OCI-LY7 (cell line): ENCODE data around the gene CFAP54. TPM values are rescaled to one million over a fixed set of nuclear protein-coding genes. Genes with fewer than 3 reads are reported as not detected.

Experiments used
- BruUV-seq: library from RNA; stranded (reverse); fragments of 400-500 nt; replicated peaks from 2 replicates; lab custom pipeline; 2021; lab: Mats Ljungman, UMichigan
- CTCF ChIA-PET: fragments of 300-600 bp; sonication (Branson Sonifier 250); formaldehyde crosslinking; loops from one replicate; lab custom pipeline; 2022; ENCODE audit warnings: antibody characterized with exemption; ENCODE audit not compliant: unreplicated experiment; lab: Charles Lee
- POLR2A ChIA-PET: fragments of 300-600 bp; sonication (Branson Sonifier 250); formaldehyde crosslinking; loops from one replicate; lab custom pipeline; 2022; ENCODE audit warnings: antibody characterized with exemption; lab: Charles Lee
- DNase-seq: peaks from one replicate; pipeline ENCODE4 v3.0.0-alpha.2; 2015; ENCODE audit warnings: low spot score
- H2AFZ ChIP-seq: fragments of 200-600 bp; sonication (generic), shearing (Covaris generic); 2 replicates; pipeline ENCODE4 v1.6.1; 2014; ENCODE audit warnings: mild to moderate bottlenecking, antibody characterized with exemption, low read length, moderate library complexity
- H3K27ac ChIP-seq: fragments of 200-600 bp; sonication (generic); 2 replicates; pipeline ENCODE4 v1.5.1; 2014; ENCODE audit warnings: mixed run types, low read depth, mild to moderate bottlenecking, moderate library complexity, low read length, inconsistent platforms; ENCODE audit not compliant: poor library complexity, severe bottlenecking
- H3K36me3 ChIP-seq: fragments of 200-600 bp; sonication (generic); 2 replicates; pipeline ENCODE4 v1.6.1; 2014; ENCODE audit warnings: mild to moderate bottlenecking, antibody characterized with exemption, low read length, moderate library complexity, mixed read lengths; ENCODE audit not compliant: insufficient read depth
- H3K4me1 ChIP-seq: fragments of 200-600 bp; sonication (generic); 2 replicates; pipeline ENCODE4 v1.5.1; 2014; ENCODE audit warnings: mild to moderate bottlenecking, low read length; ENCODE audit not compliant: insufficient read depth, poor library complexity, severe bottlenecking
- H3K4me2 ChIP-seq: fragments of 200-600 bp; sonication (generic); 2 replicates; pipeline ENCODE4 v1.6.1; 2014; ENCODE audit warnings: mild to moderate bottlenecking, low read length
- H3K4me3 ChIP-seq: fragments of 200-600 bp; sonication (generic); 2 replicates; pipeline ENCODE4 v1.5.1; 2014; ENCODE audit warnings: mild to moderate bottlenecking, low read depth, low read length; ENCODE audit not compliant: poor library complexity, severe bottlenecking
- H3K79me2 ChIP-seq: fragments of 200-600 bp; sonication (generic); 2 replicates; pipeline ENCODE4 v1.6.1; 2016; ENCODE audit warnings: low read depth, mild to moderate bottlenecking, low read length, moderate library complexity, mixed read lengths; ENCODE audit not compliant: insufficient read depth
- H3K9me2 ChIP-seq: fragments of 200-600 bp; sonication (generic); 2 replicates; pipeline ENCODE4 v1.6.1; 2016; ENCODE audit warnings: mild to moderate bottlenecking, low read length, mixed read lengths; ENCODE audit not compliant: insufficient read depth
- H3K9me3 ChIP-seq: fragments of 200-600 bp; sonication (generic); 2 replicates; pipeline ENCODE4 v1.6.1; 2014; ENCODE audit warnings: mild to moderate bottlenecking, mixed run types, low read length, mixed read lengths
- H4K20me1 ChIP-seq: fragments of 200-600 bp; sonication (generic); 2 replicates; pipeline ENCODE4 v1.6.1; 2014; ENCODE audit warnings: mild to moderate bottlenecking, antibody characterized with exemption, low read length, moderate library complexity, mixed read lengths; ENCODE audit not compliant: insufficient read depth
- EZH2phosphoT487 ChIP-seq: fragments of 200-600 bp; sonication (generic); IDR thresholded peaks from 2 replicates; pipeline ENCODE4 v1.6.1; 2018; ENCODE audit warnings: low read depth, borderline replicate concordance, mild to moderate bottlenecking, mixed run types, antibody characterized with exemption, low read length, moderate library complexity, mixed read lengths
- intact Hi-C: fragments of 100-400 bp; cut with micrococcal nuclease; formaldehyde crosslinking; loops from one replicate; pipeline ENCODE4 v1.10.0; 2022; ENCODE audit not compliant: unreplicated experiment
- total RNA-seq, 2 experiments: library from RNA; depleted of rRNA in 1 of 2; stranded (reverse); fragments of >200 nt in 1 of 2; shearing (Covaris generic) in 1 of 2; gene quantifications; 2 replicates each; pipeline ENCODE4 v1.2.3, GENCODE V29; 2014 to 2022
- TF ChIP-seq, protein P1 (sequence below): fragments of 200-600 bp; sonication (generic); conservative IDR thresholded peaks from 2 replicates; pipeline ENCODE4 v1.5.1; 2014; ENCODE audit warnings: mild to moderate bottlenecking, antibody characterized with exemption, low read length, moderate library complexity, mixed read lengths

CFAP54 gene
- total RNA-seq, 2 experiments from 2014 or later = 0.53 TPM; not detected in 1

DNA sequence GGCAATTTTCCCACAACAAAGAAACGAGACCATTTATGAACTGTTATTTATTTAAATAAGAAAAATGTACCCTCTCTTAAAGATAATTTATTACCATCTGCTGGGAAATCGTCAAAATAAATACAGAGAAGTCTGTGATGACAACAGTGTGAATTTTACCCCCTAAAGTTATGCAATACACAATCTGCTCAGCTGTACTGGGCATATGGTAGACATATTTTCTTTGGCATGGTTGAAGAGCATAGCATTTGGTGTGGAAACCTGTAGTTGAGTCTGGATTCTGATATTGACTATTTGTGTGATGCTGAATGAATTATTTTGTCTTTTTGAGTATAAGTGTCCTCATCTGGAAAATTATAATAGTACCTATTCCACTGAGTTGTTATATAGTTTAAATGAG, 60.0 kb downstream of the CFAP54 start:
- no TSS peak for BruUV-seq
- intact Hi-C loops = no loop called here
- peaks cover 5% of the 10 kb centered on the region for H3K4me1 ChIP-seq
- no peaks in the 10 kb centered on the region for H3K36me3 ChIP-seq
- no peak overlapping the region for H3K4me3 ChIP-seq
- no peak overlapping the region for H3K4me2 ChIP-seq
- no peak overlapping the region for H3K27ac ChIP-seq
- no peak for DNase-seq
- no peaks in the 10 kb centered on the region for H3K9me2 ChIP-seq
- no peaks in the 10 kb centered on the region for H3K9me3 ChIP-seq
- TF ChIP-seq, protein P1, sequence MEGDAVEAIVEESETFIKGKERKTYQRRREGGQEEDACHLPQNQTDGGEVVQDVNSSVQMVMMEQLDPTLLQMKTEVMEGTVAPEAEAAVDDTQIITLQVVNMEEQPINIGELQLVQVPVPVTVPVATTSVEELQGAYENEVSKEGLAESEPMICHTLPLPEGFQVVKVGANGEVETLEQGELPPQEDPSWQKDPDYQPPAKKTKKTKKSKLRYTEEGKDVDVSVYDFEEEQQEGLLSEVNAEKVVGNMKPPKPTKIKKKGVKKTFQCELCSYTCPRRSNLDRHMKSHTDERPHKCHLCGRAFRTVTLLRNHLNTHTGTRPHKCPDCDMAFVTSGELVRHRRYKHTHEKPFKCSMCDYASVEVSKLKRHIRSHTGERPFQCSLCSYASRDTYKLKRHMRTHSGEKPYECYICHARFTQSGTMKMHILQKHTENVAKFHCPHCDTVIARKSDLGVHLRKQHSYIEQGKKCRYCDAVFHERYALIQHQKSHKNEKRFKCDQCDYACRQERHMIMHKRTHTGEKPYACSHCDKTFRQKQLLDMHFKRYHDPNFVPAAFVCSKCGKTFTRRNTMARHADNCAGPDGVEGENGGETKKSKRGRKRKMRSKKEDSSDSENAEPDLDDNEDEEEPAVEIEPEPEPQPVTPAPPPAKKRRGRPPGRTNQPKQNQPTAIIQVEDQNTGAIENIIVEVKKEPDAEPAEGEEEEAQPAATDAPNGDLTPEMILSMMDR = no peak
- no peak for TF ChIP-seq EZH2phosphoT487
- H4K20me1 ChIP-seq = no peaks in the 10 kb centered on the region
- no peaks in the 10 kb centered on the region for H3K79me2 ChIP-seq
- CTCF ChIA-PET = no interaction called here
- H2AFZ ChIP-seq = no peak overlapping the region
- POLR2A ChIA-PET = no interaction called here

- H3K4me3 ChIP-seq = no peak overlapping the region
These were observed 81.2 kb downstream of the CFAP54 start for GRCh38 chr12:96570579-96570978.

More at GRCh38 chr12:96570579-96570978, 81.2 kb downstream of the CFAP54 start:
- no peak overlapping the region for H3K4me2 ChIP-seq
- no peaks in the 10 kb centered on the region for H3K79me2 ChIP-seq
- no peak for DNase-seq
- POLR2A ChIA-PET = interaction anchor here (0.6 kb wide), 1 partner anchor 116 kb away, joined by 4 read pairs; no protein-coding TSS in a partner anchor
- no peak for TF ChIP-seq EZH2phosphoT487
- TF ChIP-seq, protein P1 = no peak
- no peaks in the 10 kb centered on the region for H4K20me1 ChIP-seq
- H3K9me3 ChIP-seq = no peaks in the 10 kb centered on the region
- no peaks in the 10 kb centered on the region for H3K9me2 ChIP-seq
- no peaks in the 10 kb centered on the region for H3K4me1 ChIP-seq
- intact Hi-C loops = loop anchor here (10.0 kb wide), 1 partner anchor 1824 kb away; no protein-coding TSS in a partner anchor
- H3K27ac ChIP-seq = no peak overlapping the region
- no peak overlapping the region for H2AFZ ChIP-seq
- H3K36me3 ChIP-seq = no peaks in the 10 kb centered on the region
- CTCF ChIA-PET = no interaction called here
- BruUV-seq = no TSS peak
